AG10803 (cell line): Measurements from ENCODE around the gene PSMC6.

Experiments
- DNase-seq: peaks from one replicate; pipeline ENCODE4 v3.0.0; 2010; ENCODE audit warnings: low read depth
- H3K4me3 ChIP-seq: 2 replicates; pipeline ENCODE4 v1.5.1; 2011; ENCODE audit warnings: mild to moderate bottlenecking, low read length, control low read depth
- TF ChIP-seq, protein P1 (sequence below): conservative IDR thresholded peaks from 2 replicates; pipeline ENCODE4 v1.5.1; 2011; ENCODE audit warnings: mild to moderate bottlenecking, low read length, control low read depth, inconsistent platforms

PSMC6 gene

DNA sequence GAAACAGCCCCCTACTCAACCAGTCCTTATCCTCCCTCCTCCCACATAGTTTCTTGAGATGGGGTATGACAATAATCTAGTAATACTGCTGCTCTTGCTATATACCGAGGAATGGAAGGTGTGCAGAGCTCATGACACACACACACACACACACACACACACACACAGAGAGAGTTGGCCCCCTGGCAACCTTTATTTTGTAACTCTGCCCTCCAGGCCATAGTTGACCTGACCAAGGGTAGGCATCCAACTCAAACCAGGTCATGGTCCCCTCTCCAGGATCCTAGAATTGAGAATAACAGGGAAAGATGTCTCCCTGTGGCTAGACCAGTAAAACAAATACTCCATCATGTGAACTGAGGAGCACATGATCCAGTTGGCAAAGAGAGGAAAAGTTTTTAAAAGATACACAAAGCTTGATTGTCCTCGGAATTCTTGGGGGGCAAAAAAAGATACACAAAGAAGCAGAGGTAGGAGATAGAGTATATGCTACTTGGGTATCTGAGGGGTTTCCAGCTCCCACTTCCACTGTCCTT lies 22.9 kb upstream of the PSMC6 start:
- H3K4me3 ChIP-seq: no peak overlapping the region
- TF ChIP-seq, protein P1, sequence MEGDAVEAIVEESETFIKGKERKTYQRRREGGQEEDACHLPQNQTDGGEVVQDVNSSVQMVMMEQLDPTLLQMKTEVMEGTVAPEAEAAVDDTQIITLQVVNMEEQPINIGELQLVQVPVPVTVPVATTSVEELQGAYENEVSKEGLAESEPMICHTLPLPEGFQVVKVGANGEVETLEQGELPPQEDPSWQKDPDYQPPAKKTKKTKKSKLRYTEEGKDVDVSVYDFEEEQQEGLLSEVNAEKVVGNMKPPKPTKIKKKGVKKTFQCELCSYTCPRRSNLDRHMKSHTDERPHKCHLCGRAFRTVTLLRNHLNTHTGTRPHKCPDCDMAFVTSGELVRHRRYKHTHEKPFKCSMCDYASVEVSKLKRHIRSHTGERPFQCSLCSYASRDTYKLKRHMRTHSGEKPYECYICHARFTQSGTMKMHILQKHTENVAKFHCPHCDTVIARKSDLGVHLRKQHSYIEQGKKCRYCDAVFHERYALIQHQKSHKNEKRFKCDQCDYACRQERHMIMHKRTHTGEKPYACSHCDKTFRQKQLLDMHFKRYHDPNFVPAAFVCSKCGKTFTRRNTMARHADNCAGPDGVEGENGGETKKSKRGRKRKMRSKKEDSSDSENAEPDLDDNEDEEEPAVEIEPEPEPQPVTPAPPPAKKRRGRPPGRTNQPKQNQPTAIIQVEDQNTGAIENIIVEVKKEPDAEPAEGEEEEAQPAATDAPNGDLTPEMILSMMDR: no peak

DNA sequence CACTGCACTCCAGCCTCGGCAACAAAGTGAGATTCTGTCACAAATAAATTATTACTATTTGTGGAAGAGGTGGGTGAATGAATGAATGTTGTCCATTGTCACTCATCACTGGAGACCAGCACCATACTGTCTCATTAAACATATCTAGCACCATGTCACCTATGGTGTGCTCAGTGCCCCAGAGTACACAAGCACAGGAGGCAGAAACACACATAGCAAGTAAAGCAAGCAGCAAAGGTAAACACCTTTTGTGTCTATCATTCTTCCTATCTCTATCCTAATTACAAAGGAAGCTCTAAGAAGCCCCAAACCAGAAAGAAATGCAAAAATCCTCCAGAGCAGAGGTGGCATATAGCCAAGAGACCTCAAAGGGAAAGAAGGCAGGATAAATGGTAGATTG lies 20.8 kb upstream of the PSMC6 start:
- DNase-seq: no peak
- TF ChIP-seq, protein P1: no peak
- no peak overlapping the region for H3K4me3 ChIP-seq

More for the DNA sequence above, 22.9 kb upstream of the PSMC6 start:
- no peak for DNase-seq

DNA sequence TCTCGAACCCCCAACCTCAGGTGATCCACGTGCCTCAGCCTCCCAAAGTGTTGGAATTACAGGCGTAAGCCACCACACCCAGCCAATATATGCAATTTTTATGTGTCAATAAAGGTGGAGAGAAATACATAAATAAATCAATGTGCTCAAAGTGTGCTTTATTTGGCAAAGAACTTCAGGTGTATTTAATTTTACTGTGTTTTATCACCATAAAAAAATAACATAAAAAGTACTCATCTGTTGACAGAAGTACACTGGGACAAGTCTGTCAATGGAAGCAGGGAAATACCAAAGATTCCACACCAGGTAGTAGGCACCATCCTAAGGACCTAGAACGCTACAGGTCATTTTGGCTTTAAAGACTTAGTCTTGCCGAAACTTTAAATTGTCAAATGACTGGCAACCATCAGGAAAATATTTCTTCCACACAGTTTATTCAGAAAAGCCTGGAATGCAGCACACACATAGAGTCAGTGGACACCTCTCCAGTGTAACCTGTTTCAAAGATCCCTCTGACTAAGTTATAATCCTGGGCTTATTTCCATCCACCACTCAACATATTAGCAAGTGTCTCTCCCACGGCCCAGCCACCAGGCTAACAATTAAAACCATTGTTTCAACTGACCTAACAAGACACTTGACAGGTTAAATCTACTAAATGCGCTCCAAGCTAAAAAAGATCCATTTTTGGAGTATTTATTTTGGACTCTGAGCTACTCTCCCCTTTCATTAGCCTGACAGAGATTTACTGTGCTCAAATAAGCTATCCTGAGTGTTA lies 15.8 kb upstream of the PSMC6 start:
- DNase-seq: no peak
- TF ChIP-seq, protein P1: no peak
- H3K4me3 ChIP-seq: no peak overlapping the region

DNA sequence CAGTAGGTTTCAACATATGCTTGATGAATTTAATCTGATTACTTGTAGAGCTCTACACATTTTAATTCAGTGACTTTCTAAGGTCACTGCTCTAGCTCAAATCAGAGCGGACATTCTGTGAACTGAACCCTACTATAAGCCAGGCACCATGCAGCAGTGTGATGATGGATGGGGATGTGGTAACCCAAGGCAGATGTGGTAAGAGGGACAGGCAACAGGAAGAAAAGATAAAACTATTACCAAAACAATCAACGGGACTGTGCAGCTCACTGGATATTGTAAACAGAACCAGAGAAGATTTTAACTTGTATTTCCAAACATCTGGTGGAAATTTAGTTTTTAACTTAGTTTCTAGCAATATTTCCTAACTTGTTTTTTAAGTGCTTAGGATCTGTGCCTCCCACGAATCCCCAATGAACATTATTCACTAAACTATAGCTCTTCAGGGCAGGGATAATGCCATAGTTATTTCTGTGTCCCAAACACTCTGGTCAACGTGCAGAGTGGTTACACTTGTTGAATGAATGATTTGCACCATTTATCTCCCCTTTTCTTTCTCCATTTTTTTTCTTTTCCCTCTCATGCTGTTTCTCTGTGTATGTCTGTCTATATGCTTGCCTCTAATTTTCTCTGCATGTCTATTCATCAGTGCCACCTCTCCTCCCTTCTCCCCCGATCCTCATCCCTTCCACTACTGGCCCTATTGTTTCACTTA lies 14.6 kb upstream of the PSMC6 start:
- TF ChIP-seq, protein P1: no peak
- DNase-seq: peak; percentile 81
- H3K4me3 ChIP-seq: no peak overlapping the region; the same call in 1 of the 2 replicates

DNA sequence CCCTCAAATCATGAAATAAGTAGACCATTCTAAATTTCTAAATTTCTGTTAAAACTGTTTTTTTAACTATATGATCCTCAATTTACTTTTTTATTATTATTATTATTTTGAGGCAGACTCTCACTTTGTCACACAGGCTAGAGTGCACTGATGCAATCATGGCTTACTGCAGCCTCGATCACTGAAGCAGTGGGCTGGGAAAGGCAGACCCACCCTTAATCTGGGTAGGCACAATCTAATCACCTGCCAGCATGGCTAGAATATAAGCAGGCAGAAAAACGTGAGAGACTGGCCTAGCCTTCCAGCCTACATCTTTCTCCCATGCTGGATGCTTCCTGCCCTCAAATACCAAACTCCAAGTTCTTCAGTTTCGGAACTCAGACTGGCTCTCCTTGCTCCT lies 14.0 kb upstream of the PSMC6 start:
- H3K4me3 ChIP-seq: no peak overlapping the region
- no peak for DNase-seq

DNA sequence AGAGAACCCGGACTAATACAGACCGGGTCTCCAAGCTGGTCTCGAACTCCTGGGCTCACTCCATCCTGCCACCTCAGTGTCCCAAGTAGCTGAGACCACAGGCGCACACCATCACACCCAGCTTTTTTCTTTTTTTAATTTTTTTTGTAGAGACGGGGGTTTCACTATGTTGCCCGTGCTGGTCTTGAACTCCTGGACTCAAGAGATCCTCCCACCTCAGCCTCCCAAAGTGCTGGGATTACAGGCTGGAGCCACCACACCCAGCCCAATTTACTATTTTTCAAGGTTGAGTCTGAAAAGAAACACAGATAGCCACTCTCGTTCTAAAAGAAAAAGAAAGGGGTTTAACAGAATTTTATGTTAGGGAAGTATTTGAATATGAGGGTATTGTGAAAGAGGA lies 13.5 kb upstream of the PSMC6 start:
- TF ChIP-seq, protein P1: no peak
- no peak for DNase-seq
- H3K4me3 ChIP-seq: no peak overlapping the region

More for the DNA sequence above, 14.0 kb upstream of the PSMC6 start:
- TF ChIP-seq, protein P1: no peak
